Measurements from ENCODE around the gene NDUFAF5. TPM values are rescaled to one million over a fixed set of nuclear protein-coding genes. Genes with fewer than 3 reads are reported as not detected.
A peak's percentile ranks its signal among the peaks of the same experiment; 100 is the strongest.
"Not testable (repeated sequence)": the region's sequence is repeated elsewhere in the genome, so short reads cannot be mapped to it uniquely, and the experiment has no call there.

The NDUFAF5 gene
- total RNA-seq = 10 to 100 TPM; 25.2 to 29.9 TPM

- peaks cover 31% of the 10 kb centered on the region for H3K36me3 ChIP-seq
- H3K27me3 ChIP-seq = no peaks in the 10 kb centered on the region
- peaks cover 0 to 33% of the 10 kb centered on the region in 2 donors for H3K4me1 ChIP-seq
- no peak for TF ChIP-seq CTCF (IDR thresholded peaks at IDR 0.05)
- peak within 1 kb of the TSS; percentile 60 to 75 for H3K4me3 ChIP-seq
- peak; percentile 97 for DNase-seq (ENCODE audit: low spot score)
- peak within 1 kb of the TSS; percentile 89 to 91 for H3K27ac ChIP-seq
- H3K9me3 ChIP-seq = no peaks in the 10 kb centered on the region
Observed at GRCh38 chr20:13784893-13785715, at the start of gene NDUFAF5, which contains the start of gene ESF1. NDUFAF5 (plus strand) TSS chr20:13785028; CDS start chr20:13785069, 41 bp downstream. ESF1 (minus strand) TSS chr20:13784919; CDS start chr20:13783140, 1,779 bp downstream.

GRCh38 chr20:13735826-13736225 is 49.0 kb upstream of the NDUFAF5 start:
- TF ChIP-seq CTCF (IDR thresholded peaks at IDR 0.05) = no peak
- DNase-seq (ENCODE audit: low spot score) = no peak
- no peak overlapping the region for H3K4me3 ChIP-seq
- H3K4me1 ChIP-seq = peaks cover 0 to 18% of the 10 kb centered on the region in 2 donors
- peaks cover 22% of the 10 kb centered on the region for H3K36me3 ChIP-seq
- no peaks in the 10 kb centered on the region for H3K27me3 ChIP-seq
- peaks cover 0 to 9% of the 10 kb centered on the region in 2 donors for H3K9me3 ChIP-seq
- peak overlapping the region in 1 of 2 donors; percentile 52 for H3K27ac ChIP-seq

GRCh38 chr20:13736436-13737191 is 48.2 kb upstream of the NDUFAF5 start:
- Histone ChIP-seq H3K4me3 (no peak overlapping the region), H3K4me1 (peaks cover 0 to 18% of the 10 kb centered on the region in 2 donors), H3K27me3 (no peaks in the 10 kb centered on the region), H3K27ac (peak overlapping the region; percentile 51 to 52), H3K9me3 (peaks cover 0 to 14% of the 10 kb centered on the region in 2 donors), H3K36me3 (peaks cover 22% of the 10 kb centered on the region)
- no peak for TF ChIP-seq CTCF (IDR thresholded peaks at IDR 0.05)
- DNase-seq (ENCODE audit: low spot score) = no peak

- not testable (repeated sequence) for DNase-seq (ENCODE audit: low spot score); H3K4me3 ChIP-seq; H3K27me3 ChIP-seq
- Histone ChIP-seq H3K36me3 (peaks cover 13% of the 10 kb centered on the region), H3K27ac (peak overlapping the region in 1 of 2 donors; percentile 52), H3K4me1 (peaks cover 0 to 18% of the 10 kb centered on the region in 2 donors), H3K9me3 (peaks cover 0 to 14% of the 10 kb centered on the region in 2 donors)
Observed at GRCh38 chr20:13738187-13738586, 46.6 kb upstream of the NDUFAF5 start.

GRCh38 chr20:13739731-13740649 is 44.8 kb upstream of the NDUFAF5 start:
- no peak for DNase-seq (ENCODE audit: low spot score)
- H3K4me1 ChIP-seq = peaks cover 0 to 18% of the 10 kb centered on the region in 2 donors
- peaks cover 8% of the 10 kb centered on the region for H3K36me3 ChIP-seq
- H3K27ac ChIP-seq = peak overlapping the region in 1 of 2 donors; percentile 38
- TF ChIP-seq CTCF (IDR thresholded peaks at IDR 0.05) = no peak
- peaks cover 0 to 14% of the 10 kb centered on the region in 2 donors for H3K9me3 ChIP-seq
- no peaks in the 10 kb centered on the region for H3K27me3 ChIP-seq
- H3K4me3 ChIP-seq = no peak overlapping the region
